ENCODE results near the gene FKBP5. TPM values are rescaled to one million over a fixed set of nuclear protein-coding genes. Genes with fewer than 3 reads are reported as not detected.

The FKBP5 gene
- polyA plus RNA-seq, 2 of the 4 experiments (the other 2 are of a cell fraction) = 8.4 to 11.7 TPM

GRCh38 chr6:35561113-35561512 is 127.6 kb downstream of the FKBP5 start (continued):
- TF ChIP-seq REST (IDR thresholded peaks at IDR 0.05) = no peak
- no peak for TF ChIP-seq ZFP36 (IDR thresholded peaks at IDR 0.05; ENCODE audit: borderline replicate concordance, partially characterized antibody)
- TF ChIP-seq HDAC2 (IDR thresholded peaks at IDR 0.05) = no peak
- no peak for TF ChIP-seq SMC3 (IDR thresholded peaks at IDR 0.05)
- no peak for TF ChIP-seq FOSL2 (IDR thresholded peaks at IDR 0.05)
- no peak for TF ChIP-seq FOSL2 (CRISPR knock-in tag; IDR thresholded peaks at IDR 0.05)

GRCh38 chr6:35558571-35558970 is 130.1 kb downstream of the FKBP5 start:
- Histone ChIP-seq H3K4me1 (no peaks in the 10 kb centered on the region), H3K4me3 (no peak overlapping the region), H3K4me2 (no peak overlapping the region), H3K9me3 (no peaks in the 10 kb centered on the region), H3K27ac (no peak overlapping the region)
- WGBS (ENCODE audit: missing lambda C conversion rate) = 75% methylated on average over 12 of the region's 12 CpGs
- no peak for DNase-seq (ENCODE audit: low read depth in 1 of 2, low spot score in 1 of 2)
- CTCF ChIA-PET = interaction anchor here (0.6 to 1.1 kb wide), 2 partner anchors 19 to 1401 kb away, joined by 3 read pairs; no protein-coding TSS in a partner anchor
- TF ChIP-seq HES2 (IDR thresholded peaks at IDR 0.05) (no peak), RFX5 (IDR thresholded peaks at IDR 0.05) (no peak), MYC (IDR thresholded peaks at IDR 0.05; ENCODE audit: borderline replicate concordance, low read length) (no peak), BCL3 (IDR thresholded peaks at IDR 0.05) (no peak), ZSCAN20 (CRISPR knock-in tag; IDR thresholded peaks at IDR 0.05) (no peak), REST (IDR thresholded peaks at IDR 0.05) (no peak), RAD21 (conservative IDR thresholded peaks at IDR 0.05 in 1 of 2, IDR thresholded peaks at IDR 0.05 in 1 of 2) (no peak), EHF (CRISPR knock-in tag; IDR thresholded peaks at IDR 0.05) (no peak), USF2 (IDR thresholded peaks at IDR 0.05) (no peak)
- no peak for FAIRE-seq
- POLR2A ChIA-PET = no interaction called here
- ATAC-seq = no peak

GRCh38 chr6:35557239-35557638 is 131.5 kb downstream of the FKBP5 start:
- Histone ChIP-seq H3K27ac (no peak overlapping the region), H3K4me3 (no peak overlapping the region), H3K4me2 (no peak overlapping the region), H3K4me1 (no peaks in the 10 kb centered on the region), H3K9me3 (no peaks in the 10 kb centered on the region)
- ChIA-PET CTCF (no interaction called here), POLR2A (no interaction called here)
- ATAC-seq (no peak), FAIRE-seq (no peak), DNase-seq (ENCODE audit: low read depth in 1 of 2, low spot score in 1 of 2) (no peak)
- WGBS (ENCODE audit: missing lambda C conversion rate) = 72% methylated on average over 6 of the region's 6 CpGs
- TF ChIP-seq ESRRA (IDR thresholded peaks at IDR 0.05; ENCODE audit: borderline replicate concordance, low read length) = no peak
- TF ChIP-seq PHF8 (IDR thresholded peaks at IDR 0.05; ENCODE audit: borderline replicate concordance, low read depth) = no peak
- TF ChIP-seq KDM1A (IDR thresholded peaks at IDR 0.05; ENCODE audit: low read depth) = no peak
- no peak for TF ChIP-seq FOSB (CRISPR knock-in tag; IDR thresholded peaks at IDR 0.05)
- no peak for TF ChIP-seq CEBPB (IDR thresholded peaks at IDR 0.05)
- no peak for TF ChIP-seq REST (IDR thresholded peaks at IDR 0.05)
- TF ChIP-seq ZC3H11A (IDR thresholded peaks at IDR 0.05) = no peak
- TF ChIP-seq EP300 (IDR thresholded peaks at IDR 0.05) = no peak
